HepG2 (cell line): Measurements from ENCODE around the gene COX4I2. TPM values are rescaled to one million over a fixed set of nuclear protein-coding genes. Genes with fewer than 3 reads are reported as not detected.
A peak's percentile ranks its signal among the peaks of the same experiment; 100 is the strongest.

ENCODE experiments used
- AGO2 ChIP-seq: fragments of 200-400 bp; formaldehyde crosslinking; optimal IDR thresholded peaks from 2 replicates; pipeline ENCODE3; 2017; ENCODE audit warnings: mild to moderate bottlenecking, low read depth, low read length, moderate library complexity
- ATF5 ChIP-seq: sonication (generic); formaldehyde crosslinking; IDR thresholded peaks from 2 replicates; pipeline ENCODE4 v1.4.0; 2020; ENCODE audit warnings: mild to moderate bottlenecking, low read depth, missing genetic modification reagents
- BRD4 ChIP-seq: sonication (generic); formaldehyde crosslinking; IDR thresholded peaks from 2 replicates; pipeline ENCODE4 v1.4.0; 2020; ENCODE audit warnings: missing genetic modification reagents
- FOXP1 ChIP-seq, 2 experiments: fragments of 450-650 bp in 1 of 2; IDR thresholded peaks; 2 replicates each; pipeline ENCODE4 v1.6.1; 2017 to 2018; ENCODE audit warnings: antibody characterized with exemption in 1 of 2
- GABPA ChIP-seq, 2 experiments: IDR thresholded peaks; 2 replicates each; pipeline ENCODE4 v1.6.1; 2011 to 2016; ENCODE audit warnings: low read depth in 2 of 2, low read length in 1 of 2, missing biosample characterization in 1 of 2, missing genetic modification characterization in 1 of 2
- HOMEZ ChIP-seq: IDR thresholded peaks from 2 replicates; pipeline ENCODE4 v1.6.1; 2016; ENCODE audit warnings: low read depth
- NR2F6 ChIP-seq, 2 experiments: IDR thresholded peaks; 2 replicates each; pipeline ENCODE4 v1.6.1; 2016; ENCODE audit warnings: antibody characterized with exemption in 1 of 2, mild to moderate bottlenecking in 1 of 2
- POLR2AphosphoS2 ChIP-seq: IDR thresholded peaks from 2 replicates; pipeline ENCODE4 v1.6.1; 2011; ENCODE audit warnings: low read depth, low read length, improper control_type of control experiment
- RERE ChIP-seq: IDR thresholded peaks from 2 replicates; pipeline ENCODE4 v1.6.1; 2016; ENCODE audit warnings: low read depth, missing genetic modification reagents, missing compliant biosample characterization
- THAP8 ChIP-seq: sonication (generic); formaldehyde crosslinking; IDR thresholded peaks from 2 replicates; pipeline ENCODE4 v1.5.1; 2020; ENCODE audit warnings: missing genetic modification reagents, mild to moderate bottlenecking, borderline replicate concordance
- ZNF18 ChIP-seq: sonication (generic); formaldehyde crosslinking; IDR thresholded peaks from 2 replicates; pipeline ENCODE4 v1.8.0; 2022; ENCODE audit warnings: mild to moderate bottlenecking, missing genetic modification reagents; ENCODE audit not compliant: insufficient replicate concordance
- ZNF251 ChIP-seq: sonication (generic); formaldehyde crosslinking; IDR thresholded peaks from 2 replicates; pipeline ENCODE4 v1.9.0; 2021; ENCODE audit warnings: mild to moderate bottlenecking, missing genetic modification reagents
- ZNF333 ChIP-seq: sonication (generic); formaldehyde crosslinking; IDR thresholded peaks from 2 replicates; pipeline ENCODE4 v1.4.0; 2020; ENCODE audit warnings: mild to moderate bottlenecking, missing genetic modification reagents, borderline replicate concordance
- ZNF562 ChIP-seq: sonication (generic); formaldehyde crosslinking; IDR thresholded peaks from 2 replicates; pipeline ENCODE4 v1.8.0; 2022; ENCODE audit warnings: missing genetic modification reagents, borderline replicate concordance
- ZZZ3 ChIP-seq: sonication (generic); formaldehyde crosslinking; IDR thresholded peaks from 2 replicates; pipeline ENCODE4 v1.4.0; 2020; ENCODE audit warnings: missing genetic modification reagents, mild to moderate bottlenecking, borderline replicate concordance
- polyA plus RNA-seq, 8 experiments: library from polyadenylated mRNA; depleted of rRNA in 3 of 8; stranded (reverse) in 7 of 8; unstranded in 1 of 8; fragments of >200 nt; fragmentation: Illumina TruSeq in 4 of 8; extraction: Trizol in 4 of 8; gene quantifications; 2 replicates each; pipeline versions ENCODE4 v1.2.1 to v1.2.3, GENCODE V29; 2011 to 2016; ENCODE audit warnings: low read depth in 4 of 8, missing spikeins in 1 of 8, mixed read lengths in 1 of 8; ENCODE audit not compliant: insufficient read depth in 1 of 8
- total RNA-seq, 5 experiments: library from RNA; depleted of rRNA; stranded (reverse); fragments of >200 nt; fragmentation: Illumina TruSeq; extraction: Trizol; gene quantifications; 2 replicates each; pipeline ENCODE4 v1.2.3, GENCODE V29; 2016; ENCODE audit warnings: low read depth in 1 of 5

The COX4I2 gene
- total and polyA plus RNA-seq, 2 of the 13 experiments (the other 11 are each of a cell fraction or from before 2014, with no cell fraction given) = 1.1 TPM; not detected in 1

DNA sequence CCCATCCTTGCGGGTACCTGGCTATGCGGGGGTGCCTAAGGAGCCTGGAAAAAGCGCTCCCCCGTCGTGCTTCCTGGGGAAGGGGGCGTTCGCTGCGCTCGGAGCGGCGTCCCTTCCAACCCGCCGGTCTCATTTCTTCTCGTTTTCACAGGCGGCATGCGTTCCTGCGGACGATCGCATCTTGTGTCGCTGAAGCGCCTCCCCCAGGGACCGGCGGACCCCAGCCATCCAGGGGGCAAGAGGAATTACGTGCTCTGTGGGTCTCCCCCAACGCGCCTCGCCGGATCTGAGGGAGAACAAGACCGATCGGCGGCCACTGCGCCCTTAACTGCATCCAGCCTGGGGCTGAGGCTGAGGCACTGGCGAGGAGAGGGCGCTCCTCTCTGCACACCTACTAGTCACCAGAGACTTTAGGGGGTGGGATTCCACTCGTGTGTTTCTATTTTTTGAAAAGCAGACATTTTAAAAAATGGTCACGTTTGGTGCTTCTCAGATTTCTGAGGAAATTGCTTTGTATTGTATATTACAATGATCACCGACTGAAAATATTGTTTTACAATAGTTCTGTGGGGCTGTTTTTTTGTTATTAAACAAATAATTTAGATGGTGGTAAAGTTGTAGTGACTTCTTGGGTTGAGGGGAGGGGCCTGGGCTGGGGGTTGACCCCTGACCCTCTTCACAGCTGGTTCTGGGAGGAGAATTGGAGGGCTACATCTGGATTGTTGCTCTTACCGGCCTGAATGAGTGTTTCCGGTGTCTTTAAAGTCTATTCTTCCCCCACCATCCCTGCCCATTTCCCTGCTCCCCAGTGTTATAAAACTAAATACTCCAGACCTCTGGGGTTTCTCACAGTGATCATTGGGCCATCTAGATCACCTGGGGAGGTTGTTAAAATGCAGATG lies 31.6 kb upstream of the COX4I2 start (continued):
- TF ChIP-seq ZNF562 (CRISPR knock-in tag) (no peak), NR2F6 (IDR thresholded peaks at IDR 0.05) (peak; percentile 95), NR2F6 (CRISPR knock-in tag; IDR thresholded peaks at IDR 0.05) (peak; percentile 84), RERE (CRISPR knock-in tag) (peak; percentile 7; the same call in 1 of the 2 replicates), ZNF251 (CRISPR knock-in tag) (0 out of 2 replicates have a peak, but pooled peaks have one; percentile 87), GABPA (IDR thresholded peaks at IDR 0.05; ENCODE audit: low read depth, low read length) (no peak), GABPA (CRISPR knock-in tag; IDR thresholded peaks at IDR 0.05; ENCODE audit: low read depth) (peak; percentile 33; the same call in 1 of the 2 replicates), ATF5 (CRISPR knock-in tag) (no peak), FOXP1 (IDR thresholded peaks at IDR 0.05) (no peak), FOXP1 (CRISPR knock-in tag; IDR thresholded peaks at IDR 0.05) (no peak), BRD4 (CRISPR knock-in tag) (0 out of 2 replicates have a peak, but pooled peaks have one; percentile 60), ZZZ3 (CRISPR knock-in tag) (no peak), THAP8 (peak; percentile 70; the same call in 1 of the 2 replicates), POLR2AphosphoS2 (no peak), AGO2 (peak; percentile 93), ZNF18 (peak; percentile 76), HOMEZ (CRISPR knock-in tag) (no peak), ZNF333 (no peak)
